Measurements from ENCODE around the gene GRN.
"Not testable (repeated sequence)": the region's sequence is repeated elsewhere in the genome, so short reads cannot be mapped to it uniquely, and the experiment has no call there.

Gene GRN

DNA sequence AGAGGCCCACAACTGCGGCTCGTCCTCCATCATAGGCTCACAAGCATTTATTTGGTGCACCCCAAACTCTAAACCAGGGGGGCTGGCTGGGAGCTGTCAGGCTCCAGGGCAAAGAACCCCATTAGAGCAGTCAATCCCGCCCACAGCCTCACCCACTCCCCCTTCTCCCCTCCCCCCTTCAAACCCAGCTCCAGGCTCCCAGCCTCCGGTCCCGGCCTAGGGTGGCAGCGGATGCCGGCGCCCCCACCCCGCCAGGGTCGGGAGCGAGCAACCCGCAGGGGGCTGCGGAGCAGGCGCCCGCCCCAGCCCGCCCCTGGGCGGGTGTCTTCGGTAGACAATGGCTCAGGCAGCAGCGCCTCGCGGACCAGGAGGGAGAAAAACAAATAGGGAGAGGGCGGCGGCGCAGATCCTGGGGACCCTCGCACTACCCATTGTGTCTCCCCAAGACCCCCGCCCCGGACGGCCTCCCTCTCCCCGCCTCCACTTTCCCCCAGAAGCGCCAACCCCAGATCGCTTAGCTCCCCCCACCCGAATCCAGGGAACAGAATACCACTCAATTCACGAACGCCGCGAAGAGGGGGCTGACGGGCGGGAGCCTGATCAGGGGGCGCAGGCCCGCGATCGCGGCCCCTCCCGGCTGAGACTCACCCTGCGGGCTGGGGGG, 18.0 kb downstream of the GRN start:
- TF ChIP-seq, protein P1, sequence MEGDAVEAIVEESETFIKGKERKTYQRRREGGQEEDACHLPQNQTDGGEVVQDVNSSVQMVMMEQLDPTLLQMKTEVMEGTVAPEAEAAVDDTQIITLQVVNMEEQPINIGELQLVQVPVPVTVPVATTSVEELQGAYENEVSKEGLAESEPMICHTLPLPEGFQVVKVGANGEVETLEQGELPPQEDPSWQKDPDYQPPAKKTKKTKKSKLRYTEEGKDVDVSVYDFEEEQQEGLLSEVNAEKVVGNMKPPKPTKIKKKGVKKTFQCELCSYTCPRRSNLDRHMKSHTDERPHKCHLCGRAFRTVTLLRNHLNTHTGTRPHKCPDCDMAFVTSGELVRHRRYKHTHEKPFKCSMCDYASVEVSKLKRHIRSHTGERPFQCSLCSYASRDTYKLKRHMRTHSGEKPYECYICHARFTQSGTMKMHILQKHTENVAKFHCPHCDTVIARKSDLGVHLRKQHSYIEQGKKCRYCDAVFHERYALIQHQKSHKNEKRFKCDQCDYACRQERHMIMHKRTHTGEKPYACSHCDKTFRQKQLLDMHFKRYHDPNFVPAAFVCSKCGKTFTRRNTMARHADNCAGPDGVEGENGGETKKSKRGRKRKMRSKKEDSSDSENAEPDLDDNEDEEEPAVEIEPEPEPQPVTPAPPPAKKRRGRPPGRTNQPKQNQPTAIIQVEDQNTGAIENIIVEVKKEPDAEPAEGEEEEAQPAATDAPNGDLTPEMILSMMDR (IDR thresholded peaks at IDR 0.05; ENCODE audit: insufficient read depth, low read depth, low read length, missing control alignments): no peak
- DNase-seq (ENCODE audit: low read depth): no peak
- H3K4me3 ChIP-seq (ENCODE audit: low read length): peak overlapping the region; percentile 55

DNA sequence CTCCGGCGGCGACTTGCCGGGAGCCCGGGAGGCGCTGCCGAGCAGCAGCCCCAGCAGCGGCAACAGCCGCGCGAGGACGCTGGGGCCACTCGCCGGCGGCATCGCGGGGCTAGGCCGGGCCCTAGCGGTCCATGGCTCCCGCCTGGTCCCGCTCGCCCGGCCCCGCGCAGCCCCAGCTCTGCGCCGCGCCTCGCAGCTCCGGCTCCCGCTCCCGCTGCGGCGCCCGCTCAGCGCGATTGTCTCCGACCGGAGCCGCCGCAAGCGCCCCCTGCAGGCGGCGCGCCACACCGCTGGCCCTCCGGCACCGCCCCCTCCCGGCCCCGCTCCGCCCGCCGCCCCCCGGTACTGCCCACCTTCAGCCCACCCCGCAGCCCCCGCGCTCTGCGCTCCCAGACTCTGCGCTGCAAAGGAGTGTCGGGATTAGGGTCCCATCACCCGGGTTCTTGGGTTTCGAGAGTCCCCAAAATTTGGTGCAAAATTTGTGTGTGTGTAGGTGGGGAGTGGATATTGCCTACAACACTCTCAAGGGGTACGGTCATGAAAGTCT, 18.6 kb downstream of the GRN start, which contains the start of gene FAM171A2:
FAM171A2 (minus strand) TSS at position 241 of the 547 bp plus-strand sequence; CDS start at position 102, 139 bp downstream.
- DNase-seq (ENCODE audit: low read depth): peak; percentile 60
- H3K4me3 ChIP-seq (ENCODE audit: low read length): peak within 1 kb of the TSS; percentile 55
- TF ChIP-seq, protein P1 (IDR thresholded peaks at IDR 0.05; ENCODE audit: insufficient read depth, low read depth, low read length, missing control alignments): peak; percentile 28

DNA sequence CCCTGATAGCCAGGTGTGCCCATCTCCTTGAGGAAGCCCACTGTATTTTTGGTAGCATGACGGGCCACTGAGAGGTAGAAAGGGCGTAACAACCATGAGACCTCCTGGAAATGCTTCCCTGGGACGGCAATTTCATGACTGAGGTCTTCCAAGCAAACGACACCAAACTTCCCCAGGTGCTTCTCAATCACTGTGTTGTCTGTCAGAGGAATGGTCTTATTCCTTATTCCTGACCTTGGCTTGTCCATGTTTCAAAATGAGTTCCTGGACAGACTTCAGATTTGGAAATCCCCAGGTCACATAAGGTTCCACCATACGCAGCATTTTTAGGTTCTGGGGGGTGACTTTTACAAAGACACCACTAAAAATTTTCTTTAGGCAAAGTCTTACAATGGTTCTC, 19.9 kb downstream of the GRN start:
- not testable (repeated sequence) for H3K4me3 ChIP-seq (ENCODE audit: low read length); DNase-seq (ENCODE audit: low read depth)

DNA sequence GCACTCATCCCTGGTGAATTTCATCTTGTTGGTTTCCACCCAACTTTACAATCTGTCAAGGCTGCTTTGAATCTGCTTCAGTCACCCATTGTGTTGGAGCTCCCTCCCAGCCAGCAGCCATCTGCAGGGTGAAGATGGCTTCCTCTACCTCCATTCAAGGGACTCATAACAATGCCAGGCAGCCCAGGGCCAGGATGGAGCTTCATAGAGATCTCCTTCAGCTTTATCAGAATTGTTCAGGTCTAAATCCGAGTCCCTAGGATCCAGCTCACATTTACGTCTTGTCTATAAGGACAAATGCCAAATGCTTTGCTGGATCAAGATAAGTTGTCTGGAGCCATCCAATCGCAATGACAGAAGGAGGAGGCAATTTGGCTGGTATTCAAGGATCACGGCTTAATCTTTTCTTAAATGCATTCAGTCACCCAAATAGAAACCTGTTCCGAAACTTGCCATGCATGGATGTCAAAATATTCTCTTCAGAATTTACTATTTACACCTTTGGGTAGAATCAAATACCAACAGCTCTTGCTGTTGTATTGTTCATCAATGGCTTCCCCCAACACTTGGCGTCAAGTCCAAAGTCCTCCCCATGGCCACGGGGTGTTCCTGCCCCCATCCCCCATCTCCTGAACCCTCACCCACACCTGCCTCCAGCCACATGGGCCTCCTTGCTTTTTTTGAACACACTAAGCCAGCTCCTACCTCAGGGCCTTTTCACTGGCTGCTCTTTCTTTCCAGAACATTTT, 22.3 kb downstream of the GRN start:
- no peak overlapping the region for H3K4me3 ChIP-seq (ENCODE audit: low read length)
- TF ChIP-seq, protein P1 (IDR thresholded peaks at IDR 0.05; ENCODE audit: insufficient read depth, low read depth, low read length, missing control alignments): no peak
- DNase-seq (ENCODE audit: low read depth): no peak

DNA sequence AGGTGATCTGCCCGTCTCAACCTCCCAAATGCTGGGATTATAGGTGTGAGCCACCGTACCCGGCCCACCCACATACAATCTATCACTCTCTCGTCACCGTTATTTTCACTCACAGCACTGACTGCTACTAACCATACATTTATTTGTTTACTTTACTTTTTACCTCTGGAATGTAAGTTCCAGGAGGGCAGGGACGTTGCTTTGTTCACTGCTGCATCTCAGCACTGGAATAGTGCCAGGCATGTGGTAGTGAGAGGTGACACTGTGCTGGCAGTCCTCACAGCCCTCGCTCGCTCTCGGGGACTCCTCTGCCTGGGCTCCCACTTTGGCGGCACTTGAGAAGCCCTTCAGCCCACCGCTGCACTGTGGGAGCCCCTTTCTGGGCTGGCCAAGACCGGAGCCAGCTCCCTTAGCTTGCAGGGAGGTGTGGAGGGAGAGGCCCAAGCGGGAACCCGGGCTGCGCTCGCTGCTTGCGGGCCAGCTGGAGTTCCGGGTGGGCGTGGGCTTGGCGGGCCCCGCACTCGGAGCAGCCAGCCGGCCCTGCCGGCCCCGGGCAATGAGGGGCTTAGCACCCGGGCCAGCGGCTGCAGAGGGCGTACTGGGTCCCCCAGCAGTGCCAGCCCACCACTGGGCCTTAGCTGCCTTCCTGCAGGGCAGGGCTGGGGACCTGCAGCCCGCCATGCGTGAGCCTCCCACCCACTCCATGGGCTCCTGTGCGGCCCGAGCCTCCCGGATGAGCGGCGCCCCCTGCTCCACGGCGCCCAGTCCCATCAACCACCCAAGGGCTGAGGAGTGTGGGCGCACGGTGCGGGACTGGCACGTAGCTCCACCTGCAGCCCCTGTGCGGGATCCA, 23.5 kb downstream of the GRN start:
- H3K4me3 ChIP-seq (ENCODE audit: low read length); DNase-seq (ENCODE audit: low read depth): not testable (repeated sequence)

DNA sequence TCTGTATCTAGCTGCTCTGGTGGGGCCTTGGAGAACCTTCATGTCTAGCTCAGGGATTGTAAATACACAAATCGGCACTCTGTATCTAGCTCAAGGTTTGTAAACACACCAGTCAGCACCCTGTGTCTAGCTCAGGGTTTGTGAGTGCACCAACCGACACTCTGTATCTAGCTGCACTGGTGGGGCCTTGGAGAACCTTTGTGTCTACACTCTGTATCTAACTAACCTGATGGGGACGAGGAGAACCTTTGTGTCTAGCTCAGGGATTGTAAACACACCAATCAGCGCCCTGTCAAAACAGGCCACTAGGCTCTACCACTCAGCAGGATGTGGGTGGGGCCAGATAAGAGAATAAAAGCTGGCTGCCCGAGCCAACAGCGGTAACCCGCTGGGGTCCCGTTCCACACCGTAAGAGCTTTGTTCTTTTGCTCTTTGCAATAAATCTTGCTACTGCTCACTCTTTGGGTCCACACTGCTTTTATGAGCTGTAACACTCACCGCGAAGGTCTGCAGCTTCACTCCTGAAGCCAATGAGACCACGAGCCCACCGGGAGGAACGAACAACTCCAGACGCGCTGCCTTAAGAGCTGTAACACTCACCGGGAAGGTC, 24.4 kb downstream of the GRN start:
- not testable (repeated sequence) for DNase-seq (ENCODE audit: low read depth); H3K4me3 ChIP-seq (ENCODE audit: low read length)

DNA sequence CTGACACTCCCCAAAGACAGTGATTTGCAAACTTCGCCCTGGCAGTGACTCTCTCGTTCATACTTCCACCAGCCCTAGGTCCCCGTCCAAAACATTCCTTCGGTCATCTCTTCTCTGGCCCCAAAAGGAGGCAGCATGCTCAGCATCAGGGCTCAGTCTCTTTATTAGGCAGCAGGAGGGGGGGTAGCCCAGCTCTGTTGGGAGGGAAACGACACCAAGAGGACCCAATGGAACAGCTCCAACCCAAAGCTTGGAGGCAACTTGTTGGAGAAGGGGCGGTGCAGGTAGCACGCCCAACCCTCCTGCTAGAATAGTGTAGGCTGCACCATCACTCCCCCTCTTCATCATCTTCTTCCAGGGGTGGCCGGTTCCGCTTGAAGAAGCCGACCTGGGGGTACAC, 26.9 kb downstream of the GRN start:
- TF ChIP-seq, protein P1 (IDR thresholded peaks at IDR 0.05; ENCODE audit: insufficient read depth, low read depth, low read length, missing control alignments): no peak
- no peak for DNase-seq (ENCODE audit: low read depth)
- no peak overlapping the region for H3K4me3 ChIP-seq (ENCODE audit: low read length)

Data from epithelial cell of esophagus (primary cell).